ENCODE data around the gene LCN15.
"Not testable (repeated sequence)": the region's sequence is repeated elsewhere in the genome, so short reads cannot be mapped to it uniquely, and the experiment has no call there.

The LCN15 gene

GRCh38 chr9:136794281-136794999 lies 30.1 kb upstream of the LCN15 start:
- no peak for DNase-seq (ENCODE audit: low spot score)

GRCh38 chr9:136793086-136793946 lies 29.0 kb upstream of the LCN15 start:
- no peak for DNase-seq (ENCODE audit: low spot score)

- no peak for DNase-seq (ENCODE audit: low spot score)
These were observed 28.2 kb upstream of the LCN15 start for GRCh38 chr9:136792321-136793085.

GRCh38 chr9:136791516-136792276 lies 27.4 kb upstream of the LCN15 start:
- peak; percentile 76 for DNase-seq (ENCODE audit: low spot score)

- DNase-seq (ENCODE audit: low spot score): peak; percentile 93
These were observed 26.6 kb upstream of the LCN15 start, which contains the start of gene TMEM141 for GRCh38 chr9:136790640-136791515. TMEM141 (plus strand) TSS chr9:136791344; CDS start chr9:136791371, 27 bp downstream.

- DNase-seq (ENCODE audit: low spot score): no peak
These were observed 25.2 kb upstream of the LCN15 start for GRCh38 chr9:136789523-136789937.

GRCh38 chr9:136788644-136789522 lies 24.6 kb upstream of the LCN15 start:
- not testable (repeated sequence) for DNase-seq (ENCODE audit: low spot score)

GRCh38 chr9:136787690-136788400 lies 23.5 kb upstream of the LCN15 start:
- DNase-seq (ENCODE audit: low spot score): peak; percentile 82

GRCh38 chr9:136786983-136787382 lies 22.7 kb upstream of the LCN15 start:
- DNase-seq (ENCODE audit: low spot score): not testable (repeated sequence)

GRCh38 chr9:136786451-136786850 lies 22.1 kb upstream of the LCN15 start:
- DNase-seq (ENCODE audit: low spot score): no peak

- DNase-seq (ENCODE audit: low spot score): not testable (repeated sequence)
These were observed 21.4 kb upstream of the LCN15 start for GRCh38 chr9:136785565-136786355.

- no peak for DNase-seq (ENCODE audit: low spot score)
These were observed 20.7 kb upstream of the LCN15 start for GRCh38 chr9:136784997-136785361.

- peak; percentile 31 for DNase-seq (ENCODE audit: low spot score)
These were observed 20.1 kb upstream of the LCN15 start for GRCh38 chr9:136784249-136784996.

GRCh38 chr9:136782452-136782851 lies 18.1 kb upstream of the LCN15 start:
- no peak for DNase-seq (ENCODE audit: low spot score)

- peak; percentile 8 for DNase-seq (ENCODE audit: low spot score)
These were observed 15.5 kb upstream of the LCN15 start for GRCh38 chr9:136779808-136780207.

- DNase-seq (ENCODE audit: low spot score): peak; percentile 1
These were observed 13.0 kb upstream of the LCN15 start for GRCh38 chr9:136777359-136777758.

GRCh38 chr9:136776947-136777346 lies 12.6 kb upstream of the LCN15 start:
- no peak for DNase-seq (ENCODE audit: low spot score)
